Kidney (tissue), 14 donors: ENCODE measurements around the gene FMNL2. TPM values are rescaled to one million over a fixed set of nuclear protein-coding genes. Genes with fewer than 3 reads are reported as not detected.

ENCODE experiments used
- DNase-seq, 5 donors: peaks; one replicate each; pipeline ENCODE4 v3.0.0-alpha.2; 2013 to 2020
- FAIRE-seq: peaks from 2 replicates; lab custom pipeline; 2012; peaks lifted over from hg19 to GRCh38; lab: Jason Lieb, UNC
- H3K27ac ChIP-seq, 2 donors: one replicate each; pipeline ENCODE4 v1.7.0; 2013; ENCODE audit warnings: low read depth in 2 of 2, low read length in 2 of 2, inconsistent platforms in 1 of 2
- H3K27me3 ChIP-seq: one replicate; pipeline ENCODE4 v1.7.1; 2013; ENCODE audit warnings: low read length, inconsistent platforms; ENCODE audit not compliant: control insufficient read depth, insufficient read depth
- H3K36me3 ChIP-seq, 3 donors: one replicate each; pipeline versions ENCODE4 v1.7.0 to v1.7.1; 2013; ENCODE audit warnings: low read length in 3 of 3, control low read depth in 1 of 3, inconsistent platforms in 1 of 3; ENCODE audit not compliant: insufficient read depth in 3 of 3, control insufficient read depth in 2 of 3
- H3K4me1 ChIP-seq, 3 donors: one replicate each; pipeline versions ENCODE4 v1.7.0 to v1.7.1; 2013; ENCODE audit warnings: low read length in 3 of 3, inconsistent platforms in 1 of 3, low read depth in 1 of 3; ENCODE audit not compliant: control insufficient read depth in 2 of 3, insufficient read depth in 2 of 3
- H3K4me3 ChIP-seq, 3 donors: one replicate each; pipeline versions ENCODE4 v1.7.0 to v1.8.1; 2013; ENCODE audit warnings: low read length in 3 of 3, control low read depth in 1 of 3, inconsistent platforms in 1 of 3
- H3K9ac ChIP-seq, 3 donors: one replicate each; pipeline versions ENCODE4 v1.7.0 to v1.7.1; 2013; ENCODE audit warnings: low read length in 3 of 3, control low read depth in 1 of 3, inconsistent platforms in 1 of 3
- H3K9me3 ChIP-seq, 3 donors: one replicate each; pipeline versions ENCODE4 v1.7.0 to v1.7.1; 2013; ENCODE audit warnings: low read length in 3 of 3, control low read depth in 1 of 3, inconsistent platforms in 1 of 3; ENCODE audit not compliant: control insufficient read depth in 2 of 3, insufficient read depth in 1 of 3
- CTCF ChIP-seq: IDR thresholded peaks from 3 replicates; pipeline ENCODE4 v1.5.1; 2012; ENCODE audit warnings: mild to moderate bottlenecking, moderate library complexity, borderline replicate concordance; ENCODE audit not compliant: insufficient read depth; ENCODE audit errors: extremely low read depth
- intact Hi-C: fragments of 100-400 bp; cut with DNase I; formaldehyde crosslinking; loops from one replicate; pipeline ENCODE4 v1.11.1; 2022
- polyA plus RNA-seq: library from polyadenylated mRNA; stranded (reverse); fragments of 350-450 nt; fragmentation: Illumina TruSeq; extraction: RNeasy Lipid Tissue Mini Kit (QIAGEN cat#74804); gene quantifications from one replicate; pipeline ENCODE4 v1.2.3, GENCODE V29; 2014; ENCODE audit warnings: low read depth, low replicate concordance; ENCODE audit not compliant: insufficient read depth
- total RNA-seq: library from RNA; stranded (reverse); fragmentation: NEBNext Ultra II Directional; extraction: Animal tissue kit (Norgen Biotek cat#: 25700); gene quantifications from one replicate; pipeline ENCODE4 v1.2.1, GENCODE V29; 2021
- donor health status: control.
- donor health status: control.
- donor health status: control.
- donor health status: control.
- donor health status: control.
- donor health status: DM: yes; HTN: yes; CAD: no.
- donor health status: Normal renal cell carcinoma (clear cell type).

FMNL2 gene
- total and polyA plus RNA-seq, 2 donors from 2014 or later: 10.7 to 39.1 TPM

GRCh38 chr2:152504618-152505017 is 169.6 kb downstream of the FMNL2 start:
- TF ChIP-seq CTCF: no peak
- FAIRE-seq: no peak
- H3K4me1 ChIP-seq: peaks cover 0 to 15% (median 4%) of the 10 kb centered on the region in 3 donors
- no peak overlapping the region for H3K4me3 ChIP-seq
- no peak overlapping the region for H3K27ac ChIP-seq
- intact Hi-C loops: no loop called here
- H3K9ac ChIP-seq: no peak overlapping the region
- no peak for DNase-seq
- no peaks in the 10 kb centered on the region for H3K36me3 ChIP-seq
- no peaks in the 10 kb centered on the region for H3K9me3 ChIP-seq
- no peaks in the 10 kb centered on the region for H3K27me3 ChIP-seq

- no peak overlapping the region for H3K27ac ChIP-seq
- H3K36me3 ChIP-seq: no peaks in the 10 kb centered on the region
- H3K9ac ChIP-seq: no peak overlapping the region
- H3K4me3 ChIP-seq: peak overlapping the region in 2 of 3 donors; percentile 10 to 40
- no peak for DNase-seq
- H3K9me3 ChIP-seq: no peaks in the 10 kb centered on the region
- H3K4me1 ChIP-seq: peaks cover 0 to 15% (median 4%) of the 10 kb centered on the region in 3 donors
- TF ChIP-seq CTCF: no peak
- no peaks in the 10 kb centered on the region for H3K27me3 ChIP-seq
- peak; percentile 11 for FAIRE-seq
- intact Hi-C loops: no loop called here
These were observed 170.5 kb downstream of the FMNL2 start for GRCh38 chr2:152505495-152505906.

- TF ChIP-seq CTCF: no peak
- Histone ChIP-seq H3K9ac (no peak overlapping the region), H3K27me3 (no peaks in the 10 kb centered on the region), H3K4me1 (peaks cover 0 to 15% (median 4%) of the 10 kb centered on the region in 3 donors), H3K36me3 (no peaks in the 10 kb centered on the region), H3K9me3 (no peaks in the 10 kb centered on the region), H3K27ac (no peak overlapping the region), H3K4me3 (peak overlapping the region in 1 of 3 donors; percentile 40)
- FAIRE-seq (no peak), DNase-seq (peak in 2 of 5 donors; percentile 24 to 71)
- intact Hi-C loops: no loop called here
These were observed 171.9 kb downstream of the FMNL2 start for GRCh38 chr2:152506843-152507242.

- H3K9me3 ChIP-seq: no peaks in the 10 kb centered on the region
- no peak for TF ChIP-seq CTCF
- H3K36me3 ChIP-seq: no peaks in the 10 kb centered on the region
- no peak overlapping the region for H3K27ac ChIP-seq
- DNase-seq (no peak), FAIRE-seq (no peak)
- no peak overlapping the region for H3K9ac ChIP-seq
- H3K4me3 ChIP-seq: no peak overlapping the region
- intact Hi-C loops: no loop called here
- H3K27me3 ChIP-seq: no peaks in the 10 kb centered on the region
- H3K4me1 ChIP-seq: peaks cover 0 to 15% (median 4%) of the 10 kb centered on the region in 3 donors
These were observed 172.9 kb downstream of the FMNL2 start for GRCh38 chr2:152507907-152508306.
